ENCODE measurements around the gene HIPK2.

DNA sequence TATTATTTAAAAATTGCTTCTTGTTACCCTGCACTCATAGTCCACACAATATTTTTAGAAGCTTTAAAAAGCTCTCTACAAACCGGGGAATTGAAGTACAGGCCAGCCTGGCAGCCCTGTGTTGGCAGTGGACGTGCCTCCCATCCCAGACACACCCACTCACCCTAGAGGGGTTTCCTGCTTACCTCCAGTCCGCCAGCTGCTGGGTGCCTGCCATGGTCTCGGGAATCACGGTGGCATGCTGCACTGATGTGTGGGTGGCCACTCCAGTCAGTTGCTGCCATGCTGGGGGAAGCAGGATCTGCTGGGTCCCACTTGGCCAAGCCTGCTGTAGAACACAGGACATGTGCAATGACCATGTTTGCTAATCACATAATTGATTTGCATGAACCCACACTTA is 173.9 kb downstream of the HIPK2 start:
- no peak for TF ChIP-seq FOXM1 (IDR thresholded peaks at IDR 0.05; ENCODE audit: borderline replicate concordance)
- no peak for TF ChIP-seq FOXK2 (IDR thresholded peaks at IDR 0.05)
- no peak for TF ChIP-seq BHLHE40 (IDR thresholded peaks at IDR 0.05; ENCODE audit: borderline replicate concordance)
- TF ChIP-seq SP1 (IDR thresholded peaks at IDR 0.05) = no peak
- TF ChIP-seq CTBP1 (IDR thresholded peaks at IDR 0.05; ENCODE audit: borderline replicate concordance) = no peak
- no peak for TF ChIP-seq HDGF (IDR thresholded peaks at IDR 0.05; ENCODE audit: borderline replicate concordance)
- TF ChIP-seq ELF4 (IDR thresholded peaks at IDR 0.05) = no peak
- no peak for TF ChIP-seq SUZ12 (IDR thresholded peaks at IDR 0.05)
- no peak for TF ChIP-seq L3MBTL2 (conservative IDR thresholded peaks at IDR 0.05)

Measured in HEK293T (cell line).